Neural cell (in vitro differentiated cells): ENCODE measurements around the gene ANO3. TPM values are rescaled to one million over a fixed set of nuclear protein-coding genes. Genes with fewer than 3 reads are reported as not detected.

Experiments used
- H2AFZ ChIP-seq: fragments of 200-600, 300-800 bp; sonication (generic), shearing (Covaris generic); 2 replicates; pipeline ENCODE4 v1.6.0; 2014; ENCODE audit warnings: low read depth, mild to moderate bottlenecking, antibody characterized with exemption, low read length, moderate library complexity
- H3F3A ChIP-seq: fragments of 200-600 bp; shearing (Covaris generic); 2 replicates; pipeline ENCODE4 v1.6.1; 2016; ENCODE audit warnings: mild to moderate bottlenecking, moderate library complexity, mixed read lengths, antibody characterized with exemption, low read length; ENCODE audit not compliant: insufficient read depth, poor library complexity, severe bottlenecking
- H3K27ac ChIP-seq: fragments of 200-600, 300-800 bp; sonication (generic), shearing (Covaris generic); 2 replicates; pipeline ENCODE4 v1.5.1; 2014; ENCODE audit warnings: mild to moderate bottlenecking, low read length, moderate library complexity
- H3K27me3 ChIP-seq: fragments of 300-800, 200-600 bp; sonication (generic), shearing (Covaris generic); 2 replicates; pipeline ENCODE4 v1.6.0; 2014; ENCODE audit warnings: mild to moderate bottlenecking, low read depth, low read length, moderate library complexity; ENCODE audit not compliant: insufficient read depth
- H3K36me3 ChIP-seq: fragments of 300-800, 200-600 bp; sonication (generic), shearing (Covaris generic); 2 replicates; pipeline ENCODE4 v1.5.1; 2014; ENCODE audit warnings: mild to moderate bottlenecking, antibody characterized with exemption, low read length, moderate library complexity; ENCODE audit not compliant: insufficient read depth
- H3K4me2 ChIP-seq: fragments of 300-800, 200-600 bp; sonication (generic), shearing (Covaris generic); 2 replicates; pipeline ENCODE4 v1.6.0; 2014; ENCODE audit warnings: mild to moderate bottlenecking, low read length
- H3K4me3 ChIP-seq: fragments of 300-800, 200-600 bp; sonication (generic), shearing (Covaris generic); 2 replicates; pipeline ENCODE4 v1.5.1; 2014; ENCODE audit warnings: mild to moderate bottlenecking, low read length, moderate library complexity
- H3K79me2 ChIP-seq: fragments of 200-600 bp; shearing (Covaris generic); replicated peaks from 2 replicates; pipeline ENCODE4 v1.6.0; 2014; ENCODE audit warnings: mild to moderate bottlenecking, low read length, moderate library complexity; ENCODE audit not compliant: insufficient read depth
- H3K9ac ChIP-seq: fragments of 300-800, 200-600 bp; sonication (generic), shearing (Covaris generic); 2 replicates; pipeline ENCODE4 v1.6.1; 2016; ENCODE audit warnings: mild to moderate bottlenecking, low read length, mixed read lengths
- H3K9me2 ChIP-seq: fragments of 200-600 bp; shearing (Covaris generic); 2 replicates; pipeline ENCODE4 v1.6.1; 2016; ENCODE audit warnings: mild to moderate bottlenecking, low read length, mixed read lengths; ENCODE audit not compliant: insufficient read depth
- H3K9me3 ChIP-seq: fragments of 200-600, 300-800 bp; sonication (generic), shearing (Covaris generic); 2 replicates; pipeline ENCODE4 v1.6.1; 2016; ENCODE audit warnings: mild to moderate bottlenecking, mixed run types, low read length, moderate library complexity, mixed read lengths
- H4K20me1 ChIP-seq: fragments of 200-600 bp; shearing (Covaris generic); 2 replicates; pipeline ENCODE4 v1.6.1; 2016; ENCODE audit warnings: mild to moderate bottlenecking, mixed run types; ENCODE audit not compliant: insufficient read depth
- EP300 ChIP-seq: fragments of 450-650 bp; conservative IDR thresholded peaks from 2 replicates; pipeline ENCODE4 v1.6.1; 2014; ENCODE audit warnings: antibody characterized with exemption, mild to moderate bottlenecking, moderate library complexity; ENCODE audit not compliant: poor library complexity, severe bottlenecking
- EZH2 ChIP-seq: fragments of 200-600, 300-800 bp; shearing (Covaris generic), sonication (generic); IDR thresholded peaks from 2 replicates; pipeline ENCODE4 v1.6.1; 2014; ENCODE audit warnings: antibody characterized with exemption, low read length, borderline replicate concordance, mild to moderate bottlenecking; ENCODE audit not compliant: insufficient read depth, poor library complexity, severe bottlenecking
- MXI1 ChIP-seq: fragments of 450-650 bp; conservative IDR thresholded peaks from 2 replicates; pipeline ENCODE4 v1.6.1; 2014; ENCODE audit warnings: antibody characterized with exemption, mild to moderate bottlenecking; ENCODE audit not compliant: poor library complexity, severe bottlenecking
- POLR2AphosphoS5 ChIP-seq: IDR thresholded peaks from 2 replicates; pipeline ENCODE4 v1.6.1; 2012
- RAD21 ChIP-seq: fragments of 450-650 bp; conservative IDR thresholded peaks from 2 replicates; pipeline ENCODE4 v1.6.1; 2014; ENCODE audit warnings: antibody characterized with exemption, mild to moderate bottlenecking, moderate library complexity
- SMC3 ChIP-seq: fragments of 450-650 bp; conservative IDR thresholded peaks from 2 replicates; pipeline ENCODE4 v1.6.1; 2014; ENCODE audit warnings: antibody characterized with exemption, mild to moderate bottlenecking, moderate library complexity; ENCODE audit not compliant: poor library complexity
- TAF1 ChIP-seq: IDR thresholded peaks from 2 replicates; pipeline ENCODE4 v1.6.1; 2012; ENCODE audit warnings: low read depth
- polyA plus RNA-seq: library from polyadenylated mRNA; depleted of rRNA; stranded (reverse); fragments of >200 nt; gene quantifications from 2 replicates; pipeline ENCODE4 v1.2.3, GENCODE V29; 2014
- TF ChIP-seq, protein P1 (sequence below): fragments of 450-650 bp; IDR thresholded peaks from 2 replicates; pipeline ENCODE4 v1.5.1; 2014; ENCODE audit warnings: antibody characterized with exemption, mild to moderate bottlenecking, moderate library complexity; ENCODE audit not compliant: poor library complexity, severe bottlenecking
- TF ChIP-seq, protein P2 (sequence below): IDR thresholded peaks from 2 replicates; pipeline ENCODE4 v1.6.1; 2012; ENCODE audit warnings: borderline replicate concordance

Gene ANO3
- polyA plus RNA-seq, 1 donor from 2014 or later: not detected

DNA sequence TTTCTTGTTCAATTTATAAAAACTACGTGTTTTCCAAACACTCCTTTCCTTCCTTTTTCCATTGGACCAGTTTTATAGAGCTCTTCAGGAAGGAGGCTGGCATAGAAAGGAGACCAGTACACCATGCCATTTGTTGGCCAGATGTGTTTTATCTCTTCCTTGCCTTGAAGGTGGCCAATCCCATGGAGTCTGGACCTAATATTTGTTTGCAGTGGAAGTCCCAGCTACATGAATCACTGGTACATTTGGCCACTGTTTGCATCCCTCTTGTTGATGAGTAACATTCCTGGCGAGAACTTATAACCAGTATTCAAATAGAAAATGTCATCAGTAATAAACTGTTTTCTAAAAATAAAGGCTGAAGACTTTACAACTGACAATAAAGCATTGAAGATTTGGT is 110.2 kb downstream of the ANO3 start:
- Histone ChIP-seq H4K20me1 (no peaks in the 10 kb centered on the region), H3F3A (no peaks in the 10 kb centered on the region), H3K36me3 (no peaks in the 10 kb centered on the region), H3K4me3 (no peak overlapping the region), H3K4me2 (no peak overlapping the region), H3K9ac (no peak overlapping the region), H3K27me3 (no peaks in the 10 kb centered on the region), H3K9me2 (no peaks in the 10 kb centered on the region), H3K27ac (no peak overlapping the region), H3K9me3 (no peaks in the 10 kb centered on the region), H2AFZ (no peak overlapping the region), H3K79me2 (no peaks in the 10 kb centered on the region)
- TF ChIP-seq, protein P1, sequence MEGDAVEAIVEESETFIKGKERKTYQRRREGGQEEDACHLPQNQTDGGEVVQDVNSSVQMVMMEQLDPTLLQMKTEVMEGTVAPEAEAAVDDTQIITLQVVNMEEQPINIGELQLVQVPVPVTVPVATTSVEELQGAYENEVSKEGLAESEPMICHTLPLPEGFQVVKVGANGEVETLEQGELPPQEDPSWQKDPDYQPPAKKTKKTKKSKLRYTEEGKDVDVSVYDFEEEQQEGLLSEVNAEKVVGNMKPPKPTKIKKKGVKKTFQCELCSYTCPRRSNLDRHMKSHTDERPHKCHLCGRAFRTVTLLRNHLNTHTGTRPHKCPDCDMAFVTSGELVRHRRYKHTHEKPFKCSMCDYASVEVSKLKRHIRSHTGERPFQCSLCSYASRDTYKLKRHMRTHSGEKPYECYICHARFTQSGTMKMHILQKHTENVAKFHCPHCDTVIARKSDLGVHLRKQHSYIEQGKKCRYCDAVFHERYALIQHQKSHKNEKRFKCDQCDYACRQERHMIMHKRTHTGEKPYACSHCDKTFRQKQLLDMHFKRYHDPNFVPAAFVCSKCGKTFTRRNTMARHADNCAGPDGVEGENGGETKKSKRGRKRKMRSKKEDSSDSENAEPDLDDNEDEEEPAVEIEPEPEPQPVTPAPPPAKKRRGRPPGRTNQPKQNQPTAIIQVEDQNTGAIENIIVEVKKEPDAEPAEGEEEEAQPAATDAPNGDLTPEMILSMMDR: no peak
- TF ChIP-seq POLR2AphosphoS5: no peak
- no peak for TF ChIP-seq RAD21
- no peak for TF ChIP-seq MXI1
- no peak for TF ChIP-seq SMC3
- TF ChIP-seq EP300: no peak
- TF ChIP-seq, protein P2, sequence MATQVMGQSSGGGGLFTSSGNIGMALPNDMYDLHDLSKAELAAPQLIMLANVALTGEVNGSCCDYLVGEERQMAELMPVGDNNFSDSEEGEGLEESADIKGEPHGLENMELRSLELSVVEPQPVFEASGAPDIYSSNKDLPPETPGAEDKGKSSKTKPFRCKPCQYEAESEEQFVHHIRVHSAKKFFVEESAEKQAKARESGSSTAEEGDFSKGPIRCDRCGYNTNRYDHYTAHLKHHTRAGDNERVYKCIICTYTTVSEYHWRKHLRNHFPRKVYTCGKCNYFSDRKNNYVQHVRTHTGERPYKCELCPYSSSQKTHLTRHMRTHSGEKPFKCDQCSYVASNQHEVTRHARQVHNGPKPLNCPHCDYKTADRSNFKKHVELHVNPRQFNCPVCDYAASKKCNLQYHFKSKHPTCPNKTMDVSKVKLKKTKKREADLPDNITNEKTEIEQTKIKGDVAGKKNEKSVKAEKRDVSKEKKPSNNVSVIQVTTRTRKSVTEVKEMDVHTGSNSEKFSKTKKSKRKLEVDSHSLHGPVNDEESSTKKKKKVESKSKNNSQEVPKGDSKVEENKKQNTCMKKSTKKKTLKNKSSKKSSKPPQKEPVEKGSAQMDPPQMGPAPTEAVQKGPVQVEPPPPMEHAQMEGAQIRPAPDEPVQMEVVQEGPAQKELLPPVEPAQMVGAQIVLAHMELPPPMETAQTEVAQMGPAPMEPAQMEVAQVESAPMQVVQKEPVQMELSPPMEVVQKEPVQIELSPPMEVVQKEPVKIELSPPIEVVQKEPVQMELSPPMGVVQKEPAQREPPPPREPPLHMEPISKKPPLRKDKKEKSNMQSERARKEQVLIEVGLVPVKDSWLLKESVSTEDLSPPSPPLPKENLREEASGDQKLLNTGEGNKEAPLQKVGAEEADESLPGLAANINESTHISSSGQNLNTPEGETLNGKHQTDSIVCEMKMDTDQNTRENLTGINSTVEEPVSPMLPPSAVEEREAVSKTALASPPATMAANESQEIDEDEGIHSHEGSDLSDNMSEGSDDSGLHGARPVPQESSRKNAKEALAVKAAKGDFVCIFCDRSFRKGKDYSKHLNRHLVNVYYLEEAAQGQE: no peak
- TF ChIP-seq EZH2: no peak
- no peak for TF ChIP-seq TAF1

DNA sequence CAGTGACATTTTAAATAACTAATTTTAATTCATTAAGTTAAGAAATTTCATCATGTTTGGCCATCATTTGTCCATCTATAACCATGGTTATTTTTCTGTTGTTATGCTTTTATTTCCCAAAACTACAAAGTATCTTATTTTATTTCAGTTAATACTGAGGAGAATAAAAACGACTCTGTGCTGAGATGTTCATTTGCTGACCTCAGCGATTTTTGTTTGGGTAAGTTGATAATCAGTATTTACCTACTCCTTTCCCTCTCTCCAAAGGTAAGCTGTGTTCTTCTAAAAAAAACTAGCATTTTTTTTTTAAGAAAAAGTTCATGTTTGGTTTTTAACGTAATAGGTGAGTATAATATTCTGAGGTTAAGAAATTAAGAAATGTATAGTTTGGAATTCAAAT is 111.7 kb downstream of the ANO3 start:
- Histone ChIP-seq H3K9me3 (no peaks in the 10 kb centered on the region), H3K9me2 (no peaks in the 10 kb centered on the region), H3K9ac (no peak overlapping the region), H3K27me3 (no peaks in the 10 kb centered on the region), H2AFZ (no peak overlapping the region), H3K79me2 (no peaks in the 10 kb centered on the region), H3K4me3 (no peak overlapping the region), H4K20me1 (no peaks in the 10 kb centered on the region), H3K36me3 (no peaks in the 10 kb centered on the region), H3K27ac (no peak overlapping the region), H3F3A (no peaks in the 10 kb centered on the region), H3K4me2 (no peak overlapping the region)
- TF ChIP-seq EP300 (no peak), POLR2AphosphoS5 (no peak)
- TF ChIP-seq, protein P1: no peak
